Stimulated activated CD8-positive, alpha-beta memory T cell treated with anti-CD3 and anti-CD28 coated beads, Interleukin-7, amount 100 ng/mL, for 1 hour (primary cell): ENCODE results near the gene MRPL24.
A peak's percentile ranks its signal among the peaks of the same experiment; 100 is the strongest.

Source experiments
- DNase-seq, 2 donors: peaks; one replicate each; pipeline ENCODE4 v3.0.0-alpha.2; 2020; ENCODE audit warnings: low read depth in 2 of 2

MRPL24 gene

DNA sequence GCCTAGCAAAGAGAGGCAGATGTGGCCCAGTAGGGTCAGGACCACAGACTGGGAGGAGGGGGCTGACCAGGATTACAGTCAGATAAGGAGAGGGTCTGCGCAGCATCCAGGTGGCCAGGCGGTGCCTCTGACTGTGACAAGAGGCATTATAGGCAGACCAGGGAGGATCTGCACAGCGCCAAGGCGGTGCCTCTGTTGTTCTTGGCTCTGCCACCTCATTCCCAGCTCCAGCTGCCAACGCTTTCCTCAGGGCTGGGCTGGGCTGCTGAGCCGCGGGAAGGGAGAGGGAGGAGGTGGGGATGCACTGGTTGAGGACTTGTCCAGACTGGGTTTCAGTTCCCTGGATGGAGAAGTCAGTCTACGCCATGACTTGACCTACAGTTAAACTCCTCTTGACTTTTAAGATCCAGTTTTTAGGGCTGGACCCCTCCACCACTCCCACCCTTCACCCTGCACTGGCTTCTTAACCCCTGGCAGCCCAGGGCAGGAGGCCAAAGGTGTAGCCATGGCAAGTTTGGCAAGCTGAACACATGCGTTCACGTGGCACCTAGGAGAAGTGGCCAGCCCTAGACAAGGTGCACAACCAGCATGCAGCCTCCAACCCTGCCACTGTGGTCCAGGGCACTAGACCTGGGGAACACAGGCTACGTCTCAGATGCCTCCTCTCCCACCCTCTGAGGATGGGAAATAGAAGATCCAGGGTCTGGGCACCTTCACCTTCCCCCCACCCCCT lies 31.0 kb downstream of the MRPL24 start:
- no peak for DNase-seq

DNA sequence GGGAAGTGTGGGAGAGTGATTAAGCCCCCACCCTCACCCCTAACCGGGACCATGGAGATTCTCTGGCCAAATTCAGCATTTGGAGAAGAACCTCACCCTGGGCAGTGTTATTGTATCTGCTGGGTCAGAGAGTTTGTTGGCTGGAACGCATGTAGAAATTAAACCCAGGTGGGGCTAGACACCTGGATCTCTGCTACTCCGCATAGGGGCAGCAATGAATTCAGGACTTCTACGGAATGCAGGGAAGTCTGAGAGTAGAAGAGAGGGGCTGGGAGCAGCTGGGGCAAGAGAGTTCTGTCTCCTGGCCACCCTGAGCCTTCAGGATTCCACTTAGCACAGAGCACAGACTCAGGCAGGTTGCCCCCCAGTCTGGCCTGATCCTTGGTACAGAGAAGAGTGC lies 31.9 kb downstream of the MRPL24 start:
- DNase-seq: no peak

DNA sequence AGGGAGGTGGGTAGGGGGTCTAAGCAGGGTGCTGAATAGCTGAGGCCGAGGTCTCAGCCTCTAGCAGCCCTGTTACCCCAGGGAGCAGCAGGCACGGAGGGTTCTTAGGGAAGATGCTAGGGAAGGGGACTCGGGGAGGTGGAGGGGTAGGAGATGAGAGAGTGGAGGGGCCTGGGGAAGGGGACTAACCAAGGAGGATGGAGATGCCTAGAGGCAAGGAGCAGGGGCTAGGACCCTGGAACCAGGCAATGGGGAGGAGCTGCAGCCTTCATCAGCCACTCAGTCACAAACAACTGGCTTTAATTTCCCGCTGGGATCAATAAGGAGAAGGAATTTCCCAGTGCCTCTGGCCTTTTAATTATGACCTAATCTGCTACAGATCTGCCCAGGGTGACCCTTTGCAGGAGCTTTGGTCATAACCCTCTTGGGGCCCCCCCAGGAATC lies 32.6 kb downstream of the MRPL24 start:
- DNase-seq: no peak

DNA sequence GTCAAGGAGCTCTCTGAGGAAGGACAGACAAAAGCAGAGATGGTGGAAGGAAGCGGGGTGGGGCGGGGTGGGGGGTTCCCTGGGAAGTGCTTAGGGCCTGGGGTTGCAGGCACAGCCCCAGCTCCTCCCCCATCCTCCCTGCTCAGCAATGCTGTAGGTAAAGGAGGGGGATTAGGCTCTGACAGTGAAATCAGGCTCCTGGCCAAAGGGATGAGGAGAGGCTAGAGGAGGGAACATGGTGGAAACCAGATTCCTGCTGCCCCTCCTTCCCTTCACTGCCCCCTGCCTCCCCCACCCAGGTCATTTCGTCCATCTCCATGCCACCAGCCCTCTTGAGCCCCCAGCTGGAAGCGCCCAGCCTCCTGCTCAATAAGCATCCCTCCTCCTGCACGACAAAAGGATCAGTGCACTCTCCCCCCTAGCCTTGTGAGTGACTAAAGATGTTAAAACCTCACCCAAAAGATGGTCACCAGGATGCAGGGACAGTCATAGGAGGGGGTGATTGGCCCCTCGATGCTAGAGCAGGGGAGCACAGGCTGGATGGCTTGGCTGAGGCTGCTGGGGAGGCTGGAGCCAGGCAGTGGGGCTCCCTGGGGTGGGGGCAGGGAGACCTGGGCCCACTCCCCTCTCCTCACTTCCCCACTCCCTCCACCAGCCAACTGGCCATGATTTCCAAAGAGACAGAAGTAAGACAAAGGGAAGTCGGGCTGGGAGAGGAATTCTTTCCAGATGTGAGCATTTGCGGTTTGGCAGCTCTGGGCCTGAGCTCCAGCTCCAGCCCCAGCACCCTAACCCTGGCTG lies 33.3 kb downstream of the MRPL24 start:
- no peak for DNase-seq

DNA sequence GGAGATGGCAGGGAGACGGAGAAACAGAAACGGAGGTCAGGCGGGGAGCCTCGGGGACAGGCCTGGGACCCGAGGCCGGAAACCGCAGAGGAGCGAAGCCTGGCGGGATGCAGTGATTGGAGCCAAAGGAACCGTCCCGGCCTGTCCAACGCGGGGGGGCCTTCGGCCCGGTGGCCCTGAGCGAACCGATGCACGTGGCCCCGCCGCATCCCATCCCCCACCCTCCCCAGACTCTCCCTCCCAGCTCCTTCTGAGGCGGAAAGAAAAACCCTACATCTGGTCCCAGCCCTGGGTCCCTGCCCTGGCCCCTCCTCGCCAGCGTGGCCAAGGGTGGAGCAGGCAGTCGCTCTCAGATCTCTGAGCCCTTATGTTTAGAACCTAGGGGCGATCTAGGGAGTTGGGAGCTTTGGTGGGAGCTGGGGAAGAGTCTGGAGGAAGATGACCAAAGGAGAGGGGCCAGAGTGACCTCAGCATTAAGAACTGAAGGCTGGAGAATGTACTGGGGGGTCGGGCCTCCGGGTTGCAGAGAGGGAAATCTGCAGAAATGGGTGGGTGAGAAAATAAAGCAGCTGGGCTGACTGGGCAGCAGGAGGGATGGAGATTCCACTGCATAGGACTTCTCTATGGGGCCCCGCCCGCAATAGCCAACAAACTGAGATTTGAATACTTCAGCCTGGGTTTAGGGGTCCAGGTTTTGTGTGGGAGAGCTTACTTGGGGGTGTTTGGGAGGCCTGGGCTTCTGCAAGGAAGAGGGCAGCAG lies 34.1 kb downstream of the MRPL24 start:
- no peak for DNase-seq

DNA sequence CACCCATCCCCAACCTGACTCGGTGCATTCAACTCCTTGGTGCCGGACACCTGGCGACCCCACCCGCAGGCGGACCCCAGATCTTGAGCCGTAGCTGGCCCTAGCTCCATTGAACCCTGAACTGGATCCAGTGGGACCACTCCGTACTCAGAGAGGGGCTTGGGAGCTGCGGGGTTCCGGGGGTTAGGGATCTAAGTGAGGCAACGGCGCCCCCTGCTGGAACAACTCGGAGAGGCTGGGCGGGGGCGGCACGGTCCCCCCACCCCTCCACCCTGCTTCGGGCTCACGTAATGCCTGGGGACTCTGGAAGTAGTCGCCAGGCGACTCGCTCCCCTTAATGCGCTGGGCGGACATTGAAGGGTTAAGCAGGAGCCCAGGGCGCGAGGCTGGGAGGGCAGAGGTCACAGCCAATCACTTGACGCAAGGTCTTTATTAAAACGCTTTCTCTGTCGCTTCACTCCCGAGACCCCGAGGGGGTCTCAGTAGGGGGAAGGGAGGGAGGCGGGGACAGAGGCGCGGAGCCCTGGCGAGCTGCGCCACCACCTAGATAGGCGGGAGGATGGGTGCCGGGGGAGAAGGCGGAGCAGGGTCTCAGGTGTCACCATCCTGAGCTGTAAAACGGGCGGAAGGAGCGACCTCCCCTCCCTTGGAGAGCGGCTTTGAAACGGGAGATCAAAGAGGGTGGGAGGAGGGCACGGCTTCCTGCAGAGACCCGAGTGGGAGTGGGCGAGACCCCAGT lies 34.8 kb downstream of the MRPL24 start:
- DNase-seq: peak; percentile 30 to 53

DNA sequence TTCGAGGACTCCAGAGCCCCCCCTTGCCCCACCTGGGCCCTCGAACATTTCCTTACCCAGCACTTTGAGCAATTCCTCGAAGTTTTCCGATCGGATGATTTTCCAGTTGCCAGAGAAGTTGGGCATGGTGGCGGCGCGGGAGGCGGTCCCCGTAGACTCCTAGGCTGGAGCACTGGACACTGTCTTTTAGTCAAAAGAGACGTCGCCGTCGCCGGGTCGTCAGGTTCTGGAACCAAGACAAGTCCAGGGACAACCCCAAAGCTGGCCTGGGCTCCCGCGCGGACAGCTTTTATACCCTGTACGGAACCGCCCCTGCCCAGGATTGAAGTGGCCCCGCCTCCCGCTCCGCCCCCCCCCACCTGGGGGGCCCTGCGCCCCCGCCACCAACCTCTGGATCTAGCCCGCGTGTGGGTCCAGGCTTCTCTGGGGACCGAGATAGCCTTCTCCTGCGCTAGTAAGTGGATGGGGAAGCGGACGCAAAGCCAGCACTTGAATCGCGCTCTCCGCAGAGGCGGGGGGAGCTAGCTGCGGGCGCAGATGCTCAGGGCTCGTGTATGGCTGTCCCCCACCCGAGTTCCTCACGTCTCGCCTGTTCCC lies 35.5 kb downstream of the MRPL24 start, which contains the start of gene CRABP2:
CRABP2 (minus strand) TSS at position 263 of the 597 bp plus-strand sequence; CDS start at position 126, 137 bp downstream.
- no peak for DNase-seq

DNA sequence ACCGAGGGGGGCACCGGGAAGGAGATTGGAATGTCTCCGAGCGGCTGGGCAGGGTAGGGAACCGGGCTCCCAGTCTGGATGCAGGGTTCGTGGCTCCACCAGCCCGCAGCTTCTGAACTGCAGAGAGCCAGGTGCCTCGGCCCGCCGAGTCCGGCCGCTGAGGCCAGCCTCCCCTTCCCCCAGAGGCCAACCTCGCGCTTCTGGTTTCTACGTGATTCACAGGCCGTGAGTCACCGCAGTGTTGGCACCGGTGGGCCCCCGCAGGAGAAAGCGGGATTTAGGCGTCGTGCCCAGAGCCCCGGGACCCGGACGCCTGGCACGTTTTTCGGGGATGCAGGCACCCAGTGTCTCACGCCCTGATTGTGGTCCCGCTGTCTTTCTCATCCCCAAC lies 36.0 kb downstream of the MRPL24 start:
- DNase-seq: no peak

DNA sequence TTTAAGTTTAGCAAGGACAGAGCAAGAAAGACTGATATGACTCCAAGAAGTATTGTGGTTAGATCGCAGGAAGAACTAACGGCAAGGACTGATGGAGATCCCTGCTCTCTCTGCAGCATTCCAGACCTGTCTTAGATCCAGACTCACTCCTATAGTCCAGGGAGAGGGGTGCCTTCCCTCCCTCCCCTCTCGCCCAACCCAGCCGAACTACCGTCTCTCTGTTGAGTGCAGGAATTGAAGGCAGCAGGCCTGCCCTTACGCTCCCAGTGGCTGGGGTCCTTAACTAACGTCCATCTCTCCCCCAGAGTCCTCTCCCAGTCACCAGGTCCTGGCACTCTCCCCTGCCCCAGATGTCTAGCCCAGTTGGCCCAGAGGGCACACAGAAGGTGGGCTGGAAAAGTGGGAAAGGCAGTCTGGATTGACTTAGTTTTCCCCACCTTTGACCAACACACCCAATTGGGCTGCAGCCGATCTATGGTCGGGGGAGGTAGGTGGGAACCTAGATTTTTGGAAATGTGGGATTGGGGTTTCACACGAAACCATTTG lies 36.6 kb downstream of the MRPL24 start:
- no peak for DNase-seq

DNA sequence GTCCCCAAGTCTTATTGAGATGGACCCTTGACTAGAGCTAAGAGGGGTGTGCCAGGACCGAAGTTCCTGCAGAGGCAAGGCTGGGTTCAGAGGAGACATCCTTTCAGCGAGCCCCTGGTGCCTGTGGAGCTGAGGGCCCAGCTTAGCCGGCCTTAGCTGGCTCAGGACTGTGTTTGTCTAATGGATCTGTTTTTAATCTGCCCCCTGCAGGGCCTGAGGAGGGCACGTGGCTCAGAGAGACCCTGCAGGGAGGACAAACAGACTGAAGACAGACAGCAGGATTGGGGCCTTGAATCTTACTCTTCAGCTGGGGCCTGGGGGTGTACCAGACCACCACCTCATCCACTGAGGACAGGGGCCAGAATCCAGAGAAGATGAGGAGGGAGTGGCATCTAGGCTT lies 37.1 kb downstream of the MRPL24 start:
- no peak for DNase-seq

DNA sequence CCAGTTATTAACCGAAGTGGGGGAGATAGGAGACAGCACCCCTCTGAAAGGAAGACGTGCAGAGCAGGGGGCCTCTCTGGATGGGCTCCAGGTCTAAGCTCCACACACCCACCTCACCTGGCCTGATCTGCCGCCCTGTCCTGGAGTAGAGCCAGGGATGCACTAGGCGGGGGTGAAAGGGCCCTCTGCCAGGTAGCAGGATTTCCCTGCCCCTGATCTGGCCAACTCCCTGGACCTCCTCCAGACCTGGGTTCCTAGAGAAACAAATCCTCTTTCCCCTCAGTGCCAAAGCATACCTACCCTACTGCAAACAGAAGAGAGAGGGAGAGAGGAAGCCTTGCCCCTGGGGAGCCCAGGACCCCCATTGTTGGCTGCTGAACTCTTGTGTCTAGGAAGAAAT lies 37.6 kb downstream of the MRPL24 start:
- no peak for DNase-seq

DNA sequence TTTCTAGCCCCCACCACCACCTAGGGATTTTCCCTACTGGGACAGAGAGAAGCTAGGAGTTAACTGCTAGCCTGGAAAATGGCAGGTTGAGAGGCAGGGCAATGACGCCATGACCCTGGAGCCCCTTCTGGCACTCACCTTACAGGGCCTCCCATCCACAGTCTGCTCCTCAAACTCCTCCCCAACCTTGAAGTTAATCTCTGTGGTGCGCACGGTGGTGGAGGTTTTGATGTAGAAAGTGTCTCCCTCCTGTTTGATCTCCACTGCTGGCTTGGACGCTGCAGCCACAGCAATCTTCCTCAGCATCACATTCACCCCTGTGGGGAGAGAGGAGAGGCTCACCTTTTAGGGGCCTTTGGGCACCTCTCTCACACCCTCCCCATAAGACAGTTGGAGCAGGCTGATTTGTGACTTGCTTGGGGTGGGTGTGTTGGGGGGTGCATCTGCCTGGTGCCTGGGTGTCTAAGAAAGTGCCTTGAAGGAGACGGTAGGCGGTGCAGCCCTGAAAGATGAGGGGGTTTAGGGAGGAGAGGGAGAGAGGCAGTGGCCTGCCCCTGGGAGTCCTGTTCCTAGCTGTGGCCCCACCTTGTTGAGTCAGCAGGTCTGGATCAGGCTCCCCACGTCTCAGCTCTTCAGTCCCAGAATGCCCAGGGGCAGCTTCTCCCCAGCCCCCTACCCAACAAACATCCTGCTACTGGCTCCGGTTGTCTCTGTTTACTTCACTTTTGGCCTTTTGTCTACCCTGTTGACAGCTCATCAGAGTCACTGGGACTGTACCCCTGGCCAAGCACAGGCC lies 40.0 kb downstream of the MRPL24 start:
- DNase-seq: no peak

DNA sequence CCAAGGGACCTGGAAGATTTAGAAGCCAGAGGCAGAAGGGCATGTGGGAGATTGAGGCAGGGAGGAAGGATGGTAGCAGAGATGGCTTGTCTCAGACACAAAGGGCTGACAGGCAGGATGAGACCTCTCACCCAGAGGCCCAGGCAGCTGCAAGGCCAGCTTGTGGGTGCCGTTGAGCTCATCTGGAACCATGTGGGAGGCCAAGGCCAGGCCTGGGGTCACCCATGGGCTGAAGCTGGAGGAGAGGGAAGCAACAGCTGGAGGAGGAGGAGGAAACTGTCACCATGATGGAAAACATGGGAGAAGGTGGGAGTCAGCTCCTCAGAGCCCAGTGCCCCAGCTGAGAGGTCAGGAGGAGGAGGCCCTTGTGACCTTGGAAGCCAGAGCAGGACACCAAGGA lies 41.9 kb downstream of the MRPL24 start:
- no peak for DNase-seq

DNA sequence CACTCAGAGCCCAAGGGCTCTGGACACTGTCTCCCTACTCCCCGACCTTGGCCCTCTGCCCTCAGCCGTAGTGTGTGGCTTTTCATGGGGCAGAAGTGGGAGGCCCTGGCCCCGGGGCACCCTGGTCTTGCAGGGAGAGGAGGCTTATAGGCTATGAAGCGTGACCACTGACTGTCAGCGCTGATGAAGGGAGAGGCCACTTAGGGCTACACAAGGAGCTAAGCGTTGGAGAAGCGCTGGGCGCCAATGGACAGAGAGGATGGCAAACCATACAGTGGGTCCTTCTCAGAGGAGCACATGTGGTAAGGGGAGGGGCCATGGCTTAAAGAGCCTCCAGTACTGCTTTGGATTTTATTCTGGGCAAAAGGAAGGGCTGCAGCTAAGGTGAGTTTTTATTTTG lies 43.4 kb downstream of the MRPL24 start:
- DNase-seq: no peak

DNA sequence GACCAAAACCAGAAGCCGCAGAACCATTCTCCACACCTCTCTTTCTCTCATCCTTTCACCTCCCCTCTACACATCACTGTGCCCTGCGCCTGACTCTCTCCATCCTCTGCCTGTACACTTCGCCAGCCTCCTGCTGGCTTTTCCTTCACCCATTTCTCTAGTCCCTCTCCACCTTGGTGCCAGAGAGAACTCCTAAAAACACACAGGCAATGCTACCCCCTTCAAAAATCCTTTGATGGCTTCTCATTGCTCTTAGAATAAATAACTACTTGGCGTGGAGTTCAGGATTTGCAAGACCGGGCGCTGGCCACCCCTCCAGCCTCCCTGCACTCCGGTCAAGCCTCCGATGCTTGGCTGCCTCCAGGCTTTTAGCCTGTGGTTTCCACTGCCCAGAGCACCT lies 44.1 kb downstream of the MRPL24 start:
- no peak for DNase-seq

DNA sequence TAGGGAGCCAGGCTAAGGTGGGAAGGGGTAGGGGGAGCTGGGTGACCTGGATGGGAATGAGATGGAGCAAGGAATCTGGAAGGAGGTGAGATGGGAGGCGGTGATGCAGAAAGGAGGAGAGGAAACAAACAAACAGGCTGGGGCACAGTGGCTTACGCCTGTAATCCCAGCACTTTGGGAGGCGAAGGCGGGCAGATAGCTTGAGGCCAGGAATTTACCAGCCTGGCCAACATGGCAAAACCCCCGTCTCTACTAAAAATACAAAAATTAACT lies 46.3 kb downstream of the MRPL24 start:
- no peak for DNase-seq

DNA sequence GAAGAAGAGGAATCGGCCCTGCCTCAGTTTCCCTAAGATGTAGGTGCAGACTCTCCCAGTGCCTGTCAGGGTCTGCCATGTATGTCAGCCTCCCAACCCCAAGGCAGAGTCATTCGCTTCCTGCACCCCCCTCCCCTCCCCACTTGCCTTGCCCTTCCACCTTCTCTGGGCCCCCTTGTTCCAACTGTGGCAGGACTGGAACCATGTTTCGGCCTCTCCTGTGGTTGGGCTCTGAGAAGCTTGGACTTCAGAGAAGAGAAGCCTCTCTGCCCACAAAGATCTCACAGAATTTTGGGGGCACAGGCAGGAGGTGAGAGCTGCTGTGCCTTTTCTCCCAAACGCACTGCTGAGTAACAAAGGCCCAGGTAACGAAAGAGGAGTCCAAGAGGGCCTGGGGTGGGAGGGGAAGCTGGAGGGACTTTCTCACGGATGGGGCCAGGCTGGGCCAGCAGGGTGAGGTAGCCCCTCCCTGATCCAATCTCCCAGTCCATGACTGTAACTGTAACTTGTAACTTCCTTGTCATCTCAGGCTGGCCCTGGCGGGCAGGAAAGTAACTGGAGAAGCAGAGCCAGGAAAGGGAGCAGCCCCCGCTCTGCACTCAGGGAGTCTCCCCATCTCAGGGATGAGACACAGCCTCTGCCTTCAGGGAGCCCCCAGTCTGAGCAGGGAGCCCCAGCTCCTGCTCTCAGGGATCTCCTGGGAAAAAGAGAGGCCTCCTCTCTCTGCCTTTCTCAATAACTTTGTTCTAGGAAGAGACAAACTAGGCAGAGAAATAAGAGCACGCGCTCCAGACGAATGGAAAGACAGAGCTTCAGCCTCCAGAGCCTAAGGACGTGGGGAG lies 46.8 kb downstream of the MRPL24 start:
- DNase-seq: no peak

DNA sequence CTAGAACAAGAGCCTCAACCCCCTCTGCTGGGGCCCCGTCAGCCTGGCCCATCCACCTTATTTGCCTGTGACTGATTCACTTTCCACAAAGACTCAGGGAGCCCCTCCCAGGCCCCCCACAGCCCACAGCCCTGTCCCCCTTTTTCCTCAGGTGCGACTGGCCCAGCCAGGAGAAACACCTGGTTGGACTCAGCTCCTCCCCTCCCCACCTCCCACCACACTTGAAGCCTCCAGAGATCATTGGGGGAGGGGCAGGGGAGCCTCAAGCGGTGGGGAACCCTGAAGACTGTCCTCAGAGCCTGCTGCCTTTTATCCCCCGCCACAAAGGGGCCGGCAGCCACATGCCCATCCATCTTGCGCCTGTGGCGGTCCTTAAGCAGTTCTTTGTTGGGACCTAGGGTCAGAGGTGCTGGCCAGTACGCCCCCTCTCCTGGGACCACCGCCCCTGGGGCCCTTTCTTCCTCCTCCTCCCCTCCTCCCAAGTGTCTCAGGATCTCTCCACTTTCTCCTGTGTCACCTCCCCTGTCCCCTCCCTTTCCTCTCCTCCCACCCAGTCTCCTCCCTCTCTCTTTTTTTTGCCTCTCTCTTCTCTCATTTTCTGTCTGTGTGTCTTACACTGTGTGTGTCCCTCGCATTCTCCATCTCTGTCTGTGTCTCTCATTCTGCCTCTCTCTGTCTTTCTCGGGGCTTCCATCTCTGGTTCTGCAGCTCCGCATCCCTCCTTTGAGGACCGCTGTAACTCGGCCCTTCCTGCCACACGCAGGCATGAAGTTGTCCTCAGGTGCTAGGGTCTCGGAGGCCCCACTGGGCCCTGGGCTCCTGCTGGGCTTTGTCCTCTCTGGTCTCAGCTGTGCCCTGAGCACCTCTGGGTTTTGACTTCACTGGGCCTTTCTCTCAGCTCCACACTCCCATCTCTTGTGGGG lies 47.7 kb downstream of the MRPL24 start:
- DNase-seq: no peak
